Raji (cell line): ENCODE measurements around the gene SHISA3.

Experiments
- POLR2A ChIP-seq: IDR thresholded peaks from 2 replicates; pipeline ENCODE4 v1.6.1; 2011; ENCODE audit warnings: low read depth, low read length, control low read depth; ENCODE audit not compliant: insufficient read depth

The SHISA3 gene

DNA sequence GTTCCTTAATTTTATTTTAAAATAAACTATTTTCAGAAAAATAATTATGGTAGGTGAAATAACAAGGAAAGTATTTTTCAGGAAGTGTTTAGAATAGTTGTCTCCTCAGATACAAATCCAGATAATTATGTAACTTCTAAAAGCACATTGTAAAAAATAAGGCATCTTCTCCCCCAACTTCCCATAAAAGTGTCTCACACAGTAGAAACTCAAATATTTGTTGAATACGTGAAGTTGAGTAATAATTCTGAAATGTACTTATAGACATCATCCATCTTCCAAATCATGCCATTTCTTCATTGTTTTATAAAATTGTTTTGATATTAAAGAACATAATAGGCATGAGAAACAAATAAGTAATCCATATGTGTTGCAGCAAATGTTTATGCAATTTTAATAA, 18.0 kb downstream of the SHISA3 start:
- TF ChIP-seq POLR2A, result no peak

- no peak for TF ChIP-seq POLR2A
Measured at GRCh38 chr4:42416017-42416416, 18.7 kb downstream of the SHISA3 start.

DNA sequence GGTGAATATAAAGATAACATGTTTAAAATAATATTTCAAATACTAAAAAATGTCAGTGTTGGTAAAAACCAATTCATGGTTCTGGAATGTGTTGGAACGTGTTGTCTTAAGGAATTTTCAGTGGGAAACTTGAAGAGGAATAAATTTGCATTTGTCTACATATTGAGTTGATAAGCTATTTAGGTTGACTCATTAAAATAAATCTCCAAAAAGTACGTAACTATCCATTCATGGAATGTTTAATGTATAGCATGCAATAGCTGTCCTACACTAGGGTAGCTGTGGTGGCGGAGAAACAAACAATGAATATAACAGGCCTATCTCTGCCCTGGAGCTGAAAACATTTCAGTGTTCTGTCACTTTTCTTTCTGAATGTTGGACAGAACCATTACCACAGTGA, 20.3 kb downstream of the SHISA3 start:
- no peak for TF ChIP-seq POLR2A

- TF ChIP-seq POLR2A, result no peak
Measured at GRCh38 chr4:42420140-42420539, 22.9 kb downstream of the SHISA3 start.

DNA sequence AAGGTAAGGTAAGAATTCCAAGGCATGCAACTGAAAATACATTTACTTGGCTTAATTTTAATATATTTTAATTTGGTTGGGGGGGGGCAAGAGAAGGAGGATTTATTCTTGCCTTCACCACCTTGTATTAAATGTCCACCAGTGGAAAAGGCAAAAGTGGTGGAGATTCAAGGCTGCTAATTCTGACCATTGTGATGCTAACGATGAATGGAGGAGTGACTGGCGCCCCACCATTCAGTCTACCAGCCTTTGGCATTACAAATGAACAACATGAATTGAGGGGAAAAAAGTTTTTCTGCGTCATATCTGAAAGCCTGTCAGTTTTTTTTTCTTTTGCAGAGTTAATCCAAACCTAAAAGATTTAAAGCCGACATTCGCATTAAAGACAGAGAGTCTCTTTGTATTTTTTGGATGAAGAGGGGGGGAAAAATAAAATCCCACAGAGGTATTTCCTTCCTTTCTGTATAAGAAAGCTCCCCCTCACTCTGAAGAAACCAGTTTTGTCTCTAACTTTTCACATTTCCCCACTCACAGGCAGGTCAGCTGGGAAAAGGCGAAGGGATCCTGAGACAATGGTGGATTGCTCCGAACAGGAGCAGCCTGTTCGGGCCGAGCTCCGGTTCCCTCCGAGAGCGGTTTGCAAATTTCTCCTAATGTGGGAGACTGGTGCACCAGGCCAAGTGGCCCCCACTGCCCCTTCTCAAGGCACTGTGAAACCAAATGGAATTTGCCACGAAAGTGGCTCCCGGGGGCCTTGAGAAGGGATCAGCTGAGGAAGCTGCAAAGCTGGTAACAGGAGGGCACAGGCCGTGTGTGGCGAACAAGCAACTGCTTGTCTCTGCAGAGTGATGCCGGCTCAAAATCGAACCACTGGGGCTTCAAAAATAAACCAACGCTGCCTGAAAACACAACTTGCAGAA, 28.1 kb downstream of the SHISA3 start:
- no peak for TF ChIP-seq POLR2A

GRCh38 chr4:42428036-42428435, 30.7 kb downstream of the SHISA3 start:
- TF ChIP-seq POLR2A, result no peak

GRCh38 chr4:42436928-42437565, 39.8 kb downstream of the SHISA3 start:
- TF ChIP-seq POLR2A, result no peak

GRCh38 chr4:42440083-42440482, 42.8 kb downstream of the SHISA3 start:
- TF ChIP-seq POLR2A, result no peak

GRCh38 chr4:42442601-42443000, 45.3 kb downstream of the SHISA3 start:
- TF ChIP-seq POLR2A, result no peak

DNA sequence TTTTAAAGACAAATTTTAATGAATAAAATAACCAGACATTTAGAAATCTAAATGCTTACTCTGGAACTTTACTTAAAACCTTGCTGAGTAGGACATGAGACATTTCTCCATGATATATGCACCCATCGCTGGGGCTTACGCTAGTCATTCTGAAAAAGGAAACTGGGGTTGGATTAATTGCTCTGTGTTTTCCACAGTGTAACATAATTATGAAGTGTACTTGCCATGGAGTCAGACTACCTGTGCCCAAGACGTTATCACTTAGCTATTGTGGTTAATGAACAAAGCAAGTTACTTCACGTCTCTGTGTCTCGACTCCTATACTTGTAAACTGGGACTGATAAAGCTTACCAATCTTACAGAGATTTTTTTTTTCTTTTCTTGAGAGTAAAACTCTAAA, 47.8 kb downstream of the SHISA3 start:
- no peak for TF ChIP-seq POLR2A

- TF ChIP-seq POLR2A, result no peak
Measured at GRCh38 chr4:42446823-42447222, 49.5 kb downstream of the SHISA3 start.
